HFFc6 (cell line): Measurements from ENCODE around the gene RAB31. TPM values are rescaled to one million over a fixed set of nuclear protein-coding genes. Genes with fewer than 3 reads are reported as not detected.

Source experiments
- DNase-seq: peaks from one replicate; pipeline ENCODE4 v3.0.0-alpha.2; 2018
- H3K27ac Mint-ChIP-seq: 2 replicates; pipeline ENCODE4 v1.8.0; 2020; ENCODE audit warnings: mild to moderate bottlenecking, mixed read lengths
- H3K27me3 Mint-ChIP-seq: 2 replicates; pipeline ENCODE4 v1.8.0; 2021; ENCODE audit warnings: mild to moderate bottlenecking, moderate library complexity, mixed read lengths; ENCODE audit not compliant: insufficient read depth
- H3K36me3 Mint-ChIP-seq: 2 replicates; pipeline ENCODE4 v1.8.0; 2021; ENCODE audit warnings: low read depth, mixed read lengths
- H3K4me1 Mint-ChIP-seq: 2 replicates; pipeline ENCODE4 v1.8.0; 2020; ENCODE audit warnings: low read depth, mixed read lengths
- H3K4me3 Mint-ChIP-seq: 2 replicates; pipeline ENCODE4 v1.8.0; 2020; ENCODE audit warnings: mild to moderate bottlenecking, moderate library complexity, mixed read lengths
- H3K9me3 Mint-ChIP-seq: 2 replicates; pipeline ENCODE4 v1.8.0; 2020; ENCODE audit warnings: mild to moderate bottlenecking, mixed read lengths
- total RNA-seq, 6 experiments: library from RNA; stranded (reverse); fragmentation: NEBNext Ultra II Directional; extraction: Animal tissue kit (Norgen Biotek cat#: 25700); gene quantifications; 2 replicates in 1 of 6; 3 replicates in 5 of 6; pipeline ENCODE4 v1.2.3, GENCODE V29; 2021
- TF ChIP-seq, protein P1 (sequence below): fragments of 200-600 bp; sonication (generic); IDR thresholded peaks from 2 replicates; pipeline ENCODE4 v1.5.0; 2021; ENCODE audit warnings: antibody characterized with exemption, mild to moderate bottlenecking

Gene RAB31
- total RNA-seq, 6 experiments from 2014 or later = 29.4 to 47.5 (median 43.5) TPM

GRCh38 chr18:9910661-9911060 lies 202.6 kb downstream of the RAB31 start:
- Mint-ChIP-seq H3K27me3 (peaks cover 6% of the 10 kb centered on the region), H3K4me3 (no peak overlapping the region), H3K27ac (no peak overlapping the region)

GRCh38 chr18:9911226-9911625 lies 203.1 kb downstream of the RAB31 start:
- TF ChIP-seq, protein P1, sequence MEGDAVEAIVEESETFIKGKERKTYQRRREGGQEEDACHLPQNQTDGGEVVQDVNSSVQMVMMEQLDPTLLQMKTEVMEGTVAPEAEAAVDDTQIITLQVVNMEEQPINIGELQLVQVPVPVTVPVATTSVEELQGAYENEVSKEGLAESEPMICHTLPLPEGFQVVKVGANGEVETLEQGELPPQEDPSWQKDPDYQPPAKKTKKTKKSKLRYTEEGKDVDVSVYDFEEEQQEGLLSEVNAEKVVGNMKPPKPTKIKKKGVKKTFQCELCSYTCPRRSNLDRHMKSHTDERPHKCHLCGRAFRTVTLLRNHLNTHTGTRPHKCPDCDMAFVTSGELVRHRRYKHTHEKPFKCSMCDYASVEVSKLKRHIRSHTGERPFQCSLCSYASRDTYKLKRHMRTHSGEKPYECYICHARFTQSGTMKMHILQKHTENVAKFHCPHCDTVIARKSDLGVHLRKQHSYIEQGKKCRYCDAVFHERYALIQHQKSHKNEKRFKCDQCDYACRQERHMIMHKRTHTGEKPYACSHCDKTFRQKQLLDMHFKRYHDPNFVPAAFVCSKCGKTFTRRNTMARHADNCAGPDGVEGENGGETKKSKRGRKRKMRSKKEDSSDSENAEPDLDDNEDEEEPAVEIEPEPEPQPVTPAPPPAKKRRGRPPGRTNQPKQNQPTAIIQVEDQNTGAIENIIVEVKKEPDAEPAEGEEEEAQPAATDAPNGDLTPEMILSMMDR = no peak
- peaks cover 24% of the 10 kb centered on the region for H3K4me1 Mint-ChIP-seq
- no peak for DNase-seq
- H3K9me3 Mint-ChIP-seq = peaks cover 8% of the 10 kb centered on the region; the same call in 1 of the 2 replicates
- peaks cover 6% of the 10 kb centered on the region for H3K27me3 Mint-ChIP-seq
- no peak overlapping the region for H3K4me3 Mint-ChIP-seq
- H3K36me3 Mint-ChIP-seq = peaks cover 15% of the 10 kb centered on the region
- no peak overlapping the region for H3K27ac Mint-ChIP-seq

More at GRCh38 chr18:9910661-9911060, 202.6 kb downstream of the RAB31 start:
- Mint-ChIP-seq H3K36me3 (peaks cover 15% of the 10 kb centered on the region), H3K4me1 (peaks cover 24% of the 10 kb centered on the region), H3K9me3 (peaks cover 8% of the 10 kb centered on the region; the same call in 1 of the 2 replicates)
- DNase-seq = no peak
- TF ChIP-seq, protein P1 = no peak

Other genes with a start within 250 kb of the RAB31 start
- gene RALBP1, start 232.8 kb upstream of the RAB31 start, total RNA-seq = 10 to 100 TPM; 56.9 to 62.8 (median 59.0) TPM
- gene PPP4R1, start 93.7 kb upstream of the RAB31 start, total RNA-seq = 100 to 1,000 TPM in 4 of 6 experiments, 10 to 100 TPM in 2; 83.0 to 107 (median 103) TPM
- gene TXNDC2, start 177.7 kb downstream of the RAB31 start, total RNA-seq = under 1 TPM in 3 of 6 experiments, not detected in 3; 0.14 to 0.34 (median 0.18) TPM
- 100 to 1,000 TPM; 184 to 237 (median 206) TPM for gene VAPA, start 205.7 kb downstream of the RAB31 start, total RNA-seq